ENCODE data around the gene RNF167. TPM values are rescaled to one million over a fixed set of nuclear protein-coding genes. Genes with fewer than 3 reads are reported as not detected.

Gene RNF167
- total and polyA plus RNA-seq, 8 donors, result 8.8 to 134 (median 52.8) TPM

GRCh38 chr17:4980644-4981216, 40.7 kb downstream of the RNF167 start:
- Histone ChIP-seq H3K27me3 (no peaks in the 10 kb centered on the region), H3K4me3 (no peak overlapping the region), H3K9me3 (no peaks in the 10 kb centered on the region), H3K36me3 (peaks cover 49 to 98% (median 96%) of the 10 kb centered on the region in 4 donors), H3K27ac (peak overlapping the region in 1 of 5 donors; percentile 18), H3K4me1 (peaks cover 1 to 41% (median 10%) of the 10 kb centered on the region in 4 donors)
- intact Hi-C loops (cut with DNase I; ENCODE audit: low total_unique reads), result no loop called here
- peak in 1 of 2 donors; percentile 88 for DNase-seq
- WGBS, 5 donors, result 32 to 46% (median 36%) methylated on average over 6 of the region's 6 CpGs
- TF ChIP-seq CTCF (IDR thresholded peaks at IDR 0.05) (peak in 5 of 7 experiments; percentile 45 to 90 (median 88)), POLR2A (IDR thresholded peaks at IDR 0.05) (no peak), POLR2AphosphoS5 (IDR thresholded peaks at IDR 0.05) (no peak), EP300 (IDR thresholded peaks at IDR 0.05) (no peak)

- no peak overlapping the region for H3K4me3 ChIP-seq
- H3K27me3 ChIP-seq, result no peaks in the 10 kb centered on the region
- 65 to 80% (median 66%) methylated on average over 5 of the region's 5 CpGs for WGBS, 5 donors
- H3K9me3 ChIP-seq, result no peaks in the 10 kb centered on the region
- intact Hi-C loops (cut with DNase I; ENCODE audit: low total_unique reads), result no loop called here
- H3K36me3 ChIP-seq, result peaks cover 40 to 84% (median 81%) of the 10 kb centered on the region in 4 donors
- H3K27ac ChIP-seq, result no peak overlapping the region
- no peak for TF ChIP-seq CTCF (IDR thresholded peaks at IDR 0.05)
- no peak for TF ChIP-seq POLR2A (IDR thresholded peaks at IDR 0.05)
- TF ChIP-seq EP300 (IDR thresholded peaks at IDR 0.05), result no peak
- TF ChIP-seq POLR2AphosphoS5 (IDR thresholded peaks at IDR 0.05), result no peak
- H3K4me1 ChIP-seq, result peaks cover 12 to 52% (median 24%) of the 10 kb centered on the region in 4 donors
- no peak for DNase-seq
These were observed 42.2 kb downstream of the RNF167 start for GRCh38 chr17:4982305-4982704.

- H3K27me3 ChIP-seq, result no peaks in the 10 kb centered on the region
- H3K4me1 ChIP-seq, result peaks cover 21 to 39% (median 36%) of the 10 kb centered on the region in 4 donors
- peaks cover 13 to 45% (median 40%) of the 10 kb centered on the region in 4 donors for H3K36me3 ChIP-seq
- H3K27ac ChIP-seq, result peak overlapping the region; percentile 96 to 98 (median 98)
- no peak for TF ChIP-seq POLR2AphosphoS5 (IDR thresholded peaks at IDR 0.05)
- no peak for TF ChIP-seq EP300 (IDR thresholded peaks at IDR 0.05)
- TF ChIP-seq CTCF (IDR thresholded peaks at IDR 0.05), result no peak
- TF ChIP-seq POLR2A (IDR thresholded peaks at IDR 0.05), result no peak
- 22 to 33% (median 28%) methylated on average over 5 of the region's 5 CpGs for WGBS, 5 donors
- intact Hi-C loops (cut with DNase I; ENCODE audit: low total_unique reads), result no loop called here
- H3K4me3 ChIP-seq, result peak overlapping the region; percentile 82 to 99 (median 96)
- DNase-seq, result peak in 1 of 2 donors; percentile 43
- no peaks in the 10 kb centered on the region for H3K9me3 ChIP-seq
These were observed 46.3 kb downstream of the RNF167 start for GRCh38 chr17:4986403-4986802.

- H3K4me3 ChIP-seq, result peak within 1 kb of the TSS; percentile 82 to 99 (median 96)
- peak; percentile 9 to 91 (median 72) for TF ChIP-seq POLR2AphosphoS5 (IDR thresholded peaks at IDR 0.05)
- TF ChIP-seq EP300 (IDR thresholded peaks at IDR 0.05), result no peak
- TF ChIP-seq CTCF (IDR thresholded peaks at IDR 0.05), result peak in 5 of 7 experiments; percentile 47 to 85 (median 67)
- peak in 2 of 4 donors; percentile 49 to 71 for TF ChIP-seq POLR2A (IDR thresholded peaks at IDR 0.05)
- no peaks in the 10 kb centered on the region for H3K9me3 ChIP-seq
- H3K36me3 ChIP-seq, result peaks cover 7 to 37% (median 32%) of the 10 kb centered on the region in 4 donors
- intact Hi-C loops (cut with DNase I; ENCODE audit: low total_unique reads), result no loop called here
- H3K27me3 ChIP-seq, result no peaks in the 10 kb centered on the region
- WGBS, 5 donors, result 0 to 1% (median 1%) methylated on average over 36 to 78 of the region's 78 CpGs
- peak; percentile 91 to 94 for DNase-seq
- peak within 1 kb of the TSS; percentile 96 to 98 (median 98) for H3K27ac ChIP-seq
- H3K4me1 ChIP-seq, result peaks cover 21 to 37% (median 36%) of the 10 kb centered on the region in 4 donors
These were observed 47.1 kb downstream of the RNF167 start, which contains the start of gene CAMTA2 for GRCh38 chr17:4986951-4987766. Gene CAMTA2 (minus strand): TSS chr17:4987675. CDS start chr17:4986222, 1,453 bp downstream.
